ENCODE measurements around the gene RASAL3. TPM values are rescaled to one million over a fixed set of nuclear protein-coding genes. Genes with fewer than 3 reads are reported as not detected.
A peak's percentile ranks its signal among the peaks of the same experiment; 100 is the strongest.

Gene RASAL3
- total and polyA plus RNA-seq, 2 of the 8 experiments (the other 6 are each of a cell fraction or from before 2014, with no cell fraction given) = 0.19 to 0.63 TPM

DNA sequence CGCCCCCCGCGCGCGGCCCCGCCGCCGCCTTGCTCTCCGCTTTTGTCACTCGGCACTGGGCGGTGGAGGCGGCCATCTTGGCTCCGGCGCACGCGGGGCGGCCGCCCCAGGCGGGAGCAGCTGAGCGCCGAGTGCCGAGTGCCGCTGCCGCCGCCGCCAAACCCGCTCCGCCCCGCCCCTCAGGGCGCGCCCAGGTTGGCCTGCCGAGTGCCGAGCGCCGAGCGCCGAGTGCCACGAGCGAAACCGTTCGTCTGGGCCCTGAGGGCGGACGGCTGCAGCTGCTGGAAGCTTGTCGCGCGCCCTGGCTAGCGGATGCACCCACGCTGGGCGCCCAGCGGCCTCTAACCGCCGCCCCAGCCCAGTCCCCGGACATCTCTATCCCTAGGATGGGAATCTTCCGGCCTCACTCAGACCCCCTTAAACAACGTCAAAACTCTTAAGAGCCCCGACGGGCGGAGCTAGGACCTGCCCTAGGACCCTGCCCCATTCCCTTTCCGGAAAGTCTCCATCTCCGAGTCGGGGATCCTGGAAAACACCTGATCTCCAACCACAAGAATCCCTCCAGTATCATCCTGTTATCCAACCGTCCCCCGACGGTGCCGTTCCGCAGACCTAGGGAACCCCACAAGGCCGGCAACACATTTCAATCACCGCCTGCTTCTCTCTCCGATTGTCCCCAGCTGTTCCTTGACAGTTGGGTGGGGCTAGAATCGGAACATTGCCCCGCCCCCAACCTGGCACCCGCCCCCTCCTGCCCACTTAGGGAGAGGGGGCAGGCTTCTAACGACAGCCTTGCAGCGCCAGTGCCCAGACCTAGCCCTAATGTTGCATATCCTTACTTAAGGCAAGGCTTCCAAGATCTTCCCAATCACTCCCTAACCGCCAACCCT is 31.5 kb downstream of the RASAL3 start (continued):
- TF ChIP-seq, protein P1, sequence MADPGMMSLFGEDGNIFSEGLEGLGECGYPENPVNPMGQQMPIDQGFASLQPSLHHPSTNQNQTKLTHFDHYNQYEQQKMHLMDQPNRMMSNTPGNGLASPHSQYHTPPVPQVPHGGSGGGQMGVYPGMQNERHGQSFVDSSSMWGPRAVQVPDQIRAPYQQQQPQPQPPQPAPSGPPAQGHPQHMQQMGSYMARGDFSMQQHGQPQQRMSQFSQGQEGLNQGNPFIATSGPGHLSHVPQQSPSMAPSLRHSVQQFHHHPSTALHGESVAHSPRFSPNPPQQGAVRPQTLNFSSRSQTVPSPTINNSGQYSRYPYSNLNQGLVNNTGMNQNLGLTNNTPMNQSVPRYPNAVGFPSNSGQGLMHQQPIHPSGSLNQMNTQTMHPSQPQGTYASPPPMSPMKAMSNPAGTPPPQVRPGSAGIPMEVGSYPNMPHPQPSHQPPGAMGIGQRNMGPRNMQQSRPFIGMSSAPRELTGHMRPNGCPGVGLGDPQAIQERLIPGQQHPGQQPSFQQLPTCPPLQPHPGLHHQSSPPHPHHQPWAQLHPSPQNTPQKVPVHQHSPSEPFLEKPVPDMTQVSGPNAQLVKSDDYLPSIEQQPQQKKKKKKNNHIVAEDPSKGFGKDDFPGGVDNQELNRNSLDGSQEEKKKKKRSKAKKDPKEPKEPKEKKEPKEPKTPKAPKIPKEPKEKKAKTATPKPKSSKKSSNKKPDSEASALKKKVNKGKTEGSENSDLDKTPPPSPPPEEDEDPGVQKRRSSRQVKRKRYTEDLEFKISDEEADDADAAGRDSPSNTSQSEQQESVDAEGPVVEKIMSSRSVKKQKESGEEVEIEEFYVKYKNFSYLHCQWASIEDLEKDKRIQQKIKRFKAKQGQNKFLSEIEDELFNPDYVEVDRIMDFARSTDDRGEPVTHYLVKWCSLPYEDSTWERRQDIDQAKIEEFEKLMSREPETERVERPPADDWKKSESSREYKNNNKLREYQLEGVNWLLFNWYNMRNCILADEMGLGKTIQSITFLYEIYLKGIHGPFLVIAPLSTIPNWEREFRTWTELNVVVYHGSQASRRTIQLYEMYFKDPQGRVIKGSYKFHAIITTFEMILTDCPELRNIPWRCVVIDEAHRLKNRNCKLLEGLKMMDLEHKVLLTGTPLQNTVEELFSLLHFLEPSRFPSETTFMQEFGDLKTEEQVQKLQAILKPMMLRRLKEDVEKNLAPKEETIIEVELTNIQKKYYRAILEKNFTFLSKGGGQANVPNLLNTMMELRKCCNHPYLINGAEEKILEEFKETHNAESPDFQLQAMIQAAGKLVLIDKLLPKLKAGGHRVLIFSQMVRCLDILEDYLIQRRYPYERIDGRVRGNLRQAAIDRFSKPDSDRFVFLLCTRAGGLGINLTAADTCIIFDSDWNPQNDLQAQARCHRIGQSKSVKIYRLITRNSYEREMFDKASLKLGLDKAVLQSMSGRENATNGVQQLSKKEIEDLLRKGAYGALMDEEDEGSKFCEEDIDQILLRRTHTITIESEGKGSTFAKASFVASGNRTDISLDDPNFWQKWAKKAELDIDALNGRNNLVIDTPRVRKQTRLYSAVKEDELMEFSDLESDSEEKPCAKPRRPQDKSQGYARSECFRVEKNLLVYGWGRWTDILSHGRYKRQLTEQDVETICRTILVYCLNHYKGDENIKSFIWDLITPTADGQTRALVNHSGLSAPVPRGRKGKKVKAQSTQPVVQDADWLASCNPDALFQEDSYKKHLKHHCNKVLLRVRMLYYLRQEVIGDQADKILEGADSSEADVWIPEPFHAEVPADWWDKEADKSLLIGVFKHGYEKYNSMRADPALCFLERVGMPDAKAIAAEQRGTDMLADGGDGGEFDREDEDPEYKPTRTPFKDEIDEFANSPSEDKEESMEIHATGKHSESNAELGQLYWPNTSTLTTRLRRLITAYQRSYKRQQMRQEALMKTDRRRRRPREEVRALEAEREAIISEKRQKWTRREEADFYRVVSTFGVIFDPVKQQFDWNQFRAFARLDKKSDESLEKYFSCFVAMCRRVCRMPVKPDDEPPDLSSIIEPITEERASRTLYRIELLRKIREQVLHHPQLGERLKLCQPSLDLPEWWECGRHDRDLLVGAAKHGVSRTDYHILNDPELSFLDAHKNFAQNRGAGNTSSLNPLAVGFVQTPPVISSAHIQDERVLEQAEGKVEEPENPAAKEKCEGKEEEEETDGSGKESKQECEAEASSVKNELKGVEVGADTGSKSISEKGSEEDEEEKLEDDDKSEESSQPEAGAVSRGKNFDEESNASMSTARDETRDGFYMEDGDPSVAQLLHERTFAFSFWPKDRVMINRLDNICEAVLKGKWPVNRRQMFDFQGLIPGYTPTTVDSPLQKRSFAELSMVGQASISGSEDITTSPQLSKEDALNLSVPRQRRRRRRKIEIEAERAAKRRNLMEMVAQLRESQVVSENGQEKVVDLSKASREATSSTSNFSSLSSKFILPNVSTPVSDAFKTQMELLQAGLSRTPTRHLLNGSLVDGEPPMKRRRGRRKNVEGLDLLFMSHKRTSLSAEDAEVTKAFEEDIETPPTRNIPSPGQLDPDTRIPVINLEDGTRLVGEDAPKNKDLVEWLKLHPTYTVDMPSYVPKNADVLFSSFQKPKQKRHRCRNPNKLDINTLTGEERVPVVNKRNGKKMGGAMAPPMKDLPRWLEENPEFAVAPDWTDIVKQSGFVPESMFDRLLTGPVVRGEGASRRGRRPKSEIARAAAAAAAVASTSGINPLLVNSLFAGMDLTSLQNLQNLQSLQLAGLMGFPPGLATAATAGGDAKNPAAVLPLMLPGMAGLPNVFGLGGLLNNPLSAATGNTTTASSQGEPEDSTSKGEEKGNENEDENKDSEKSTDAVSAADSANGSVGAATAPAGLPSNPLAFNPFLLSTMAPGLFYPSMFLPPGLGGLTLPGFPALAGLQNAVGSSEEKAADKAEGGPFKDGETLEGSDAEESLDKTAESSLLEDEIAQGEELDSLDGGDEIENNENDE (IDR thresholded peaks at IDR 0.05; ENCODE audit: insufficient replicate concordance, low read length) = no peak
- peak; percentile 99 for TF ChIP-seq SAP30 (IDR thresholded peaks at IDR 0.05; ENCODE audit: insufficient read depth, insufficient replicate concordance, low read length)
- TF ChIP-seq SIN3A (conservative IDR thresholded peaks at IDR 0.05 in 1 of 2, IDR thresholded peaks at IDR 0.05 in 1 of 2; ENCODE audit: low read depth in 1 of 2, low read length in 2 of 2) = peak; percentile 83 to 95; a peak in 3 of 4 replicates
- TF ChIP-seq, protein P2, sequence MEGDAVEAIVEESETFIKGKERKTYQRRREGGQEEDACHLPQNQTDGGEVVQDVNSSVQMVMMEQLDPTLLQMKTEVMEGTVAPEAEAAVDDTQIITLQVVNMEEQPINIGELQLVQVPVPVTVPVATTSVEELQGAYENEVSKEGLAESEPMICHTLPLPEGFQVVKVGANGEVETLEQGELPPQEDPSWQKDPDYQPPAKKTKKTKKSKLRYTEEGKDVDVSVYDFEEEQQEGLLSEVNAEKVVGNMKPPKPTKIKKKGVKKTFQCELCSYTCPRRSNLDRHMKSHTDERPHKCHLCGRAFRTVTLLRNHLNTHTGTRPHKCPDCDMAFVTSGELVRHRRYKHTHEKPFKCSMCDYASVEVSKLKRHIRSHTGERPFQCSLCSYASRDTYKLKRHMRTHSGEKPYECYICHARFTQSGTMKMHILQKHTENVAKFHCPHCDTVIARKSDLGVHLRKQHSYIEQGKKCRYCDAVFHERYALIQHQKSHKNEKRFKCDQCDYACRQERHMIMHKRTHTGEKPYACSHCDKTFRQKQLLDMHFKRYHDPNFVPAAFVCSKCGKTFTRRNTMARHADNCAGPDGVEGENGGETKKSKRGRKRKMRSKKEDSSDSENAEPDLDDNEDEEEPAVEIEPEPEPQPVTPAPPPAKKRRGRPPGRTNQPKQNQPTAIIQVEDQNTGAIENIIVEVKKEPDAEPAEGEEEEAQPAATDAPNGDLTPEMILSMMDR (IDR thresholded peaks at IDR 0.05; ENCODE audit: control extremely low read depth in 1 of 3, insufficient read depth in 1 of 3, low read depth in 1 of 3, low read length in 3 of 3) = no peak
- TF ChIP-seq JUN (IDR thresholded peaks at IDR 0.05; ENCODE audit: low read depth, low read length) = no peak
- peak; percentile 95 for TF ChIP-seq YY1 (IDR thresholded peaks at IDR 0.05; ENCODE audit: low read depth, low read length)

Data from H1 (cell line).